GM23338 (cell line): Measurements from ENCODE around the gene FXYD7. TPM values are rescaled to one million over a fixed set of nuclear protein-coding genes. Genes with fewer than 3 reads are reported as not detected.
"Not testable (repeated sequence)": the region's sequence is repeated elsewhere in the genome, so short reads cannot be mapped to it uniquely, and the experiment has no call there.

Experiments
- ATAC-seq: fragments of 200-7000 bp; cut with Tn5 transposase; 3 replicates; pipeline ENCODE4 v1.9.1; 2020
- DNase-seq: peaks from one replicate; pipeline ENCODE4 v3.0.0-alpha.2; 2015; ENCODE audit warnings: low spot score
- H2AFZ ChIP-seq: fragments of 200-600 bp; sonication (generic); 2 replicates; pipeline ENCODE4 v1.8.0; 2016; ENCODE audit warnings: antibody characterized with exemption, mild to moderate bottlenecking, moderate library complexity
- H3F3A ChIP-seq: fragments of 200-600 bp; sonication (generic); replicated peaks from 2 replicates; pipeline ENCODE4 v1.8.0; 2017; ENCODE audit warnings: antibody characterized with exemption, mixed run types, low read depth
- H3K27ac ChIP-seq: fragments of 200-600 bp; sonication (generic); 2 replicates; pipeline ENCODE4 v1.6.1; 2016; ENCODE audit warnings: low read depth
- H3K27me3 ChIP-seq: fragments of 200-600 bp; sonication (generic); 2 replicates; pipeline ENCODE4 v1.8.0; 2016; ENCODE audit warnings: mild to moderate bottlenecking, mixed run types, moderate library complexity; ENCODE audit not compliant: insufficient read depth
- H3K36me3 ChIP-seq: fragments of 200-600 bp; sonication (generic); 2 replicates; pipeline ENCODE4 v1.8.0; 2016; ENCODE audit warnings: mild to moderate bottlenecking; ENCODE audit not compliant: insufficient read depth
- H3K4me1 ChIP-seq: fragments of 200-600 bp; sonication (generic); 2 replicates; pipeline ENCODE4 v1.8.0; 2016; ENCODE audit warnings: mild to moderate bottlenecking, moderate library complexity; ENCODE audit not compliant: insufficient read depth
- H3K4me2 ChIP-seq: fragments of 200-600 bp; sonication (generic); 2 replicates; pipeline ENCODE4 v1.7.1; 2017; ENCODE audit warnings: mixed run types
- H3K4me3 ChIP-seq: fragments of 200-600 bp; sonication (generic); 2 replicates; pipeline ENCODE4 v1.6.1; 2016; ENCODE audit warnings: mixed run types
- H3K79me2 ChIP-seq: fragments of 200-600 bp; sonication (generic); replicated peaks from 2 replicates; pipeline ENCODE4 v1.8.0; 2017; ENCODE audit warnings: mild to moderate bottlenecking; ENCODE audit not compliant: insufficient read depth
- H3K9me2 ChIP-seq: fragments of 200-600 bp; sonication (generic); 2 replicates; pipeline ENCODE4 v1.8.0; 2017; ENCODE audit not compliant: insufficient read depth
- H4K20me1 ChIP-seq: fragments of 200-600 bp; sonication (generic); replicated peaks from 2 replicates; pipeline ENCODE4 v1.8.0; 2017; ENCODE audit warnings: mild to moderate bottlenecking; ENCODE audit not compliant: insufficient read depth
- H3K27ac Mint-ChIP-seq: 2 replicates; pipeline ENCODE4 v1.8.0; 2020; ENCODE audit warnings: inconsistent platforms, mild to moderate bottlenecking, moderate library complexity, mixed read lengths
- H3K27me3 Mint-ChIP-seq: 3 replicates; pipeline ENCODE4 v1.8.0; 2022; ENCODE audit warnings: low read depth, mild to moderate bottlenecking, moderate library complexity, mixed read lengths, inconsistent platforms; ENCODE audit not compliant: insufficient read depth, poor library complexity
- H3K36me3 Mint-ChIP-seq: 3 replicates; pipeline ENCODE4 v1.8.0; 2021; ENCODE audit warnings: low read depth, mild to moderate bottlenecking, inconsistent platforms, moderate library complexity, mixed read lengths
- H3K4me1 Mint-ChIP-seq: 3 replicates; pipeline ENCODE4 v1.8.0; 2020; ENCODE audit warnings: mild to moderate bottlenecking, inconsistent platforms, mixed read lengths
- H3K4me3 Mint-ChIP-seq: 3 replicates; pipeline ENCODE4 v1.8.0; 2021; ENCODE audit warnings: moderate library complexity, mild to moderate bottlenecking, inconsistent platforms, mixed read lengths
- H3K9me3 Mint-ChIP-seq: 3 replicates; pipeline ENCODE4 v1.8.0; 2020; ENCODE audit warnings: moderate library complexity, mild to moderate bottlenecking, inconsistent platforms, mixed read lengths
- CREB1 ChIP-seq: fragments of 250-450 bp; sonication (Bioruptor Pico); IDR thresholded peaks from 2 replicates; pipeline ENCODE4 v1.5.0; 2020; ENCODE audit warnings: low read depth, mild to moderate bottlenecking, moderate library complexity
- CTCF ChIP-seq, 2 experiments: fragments of 200-600 bp in 1 of 2; sonication (generic) in 1 of 2; conservative IDR thresholded peaks; 2 replicates each; pipeline versions ENCODE4 v1.5.1 to v1.6.1; 2016 to 2017; ENCODE audit warnings: antibody characterized with exemption in 2 of 2, low read depth in 2 of 2, mild to moderate bottlenecking in 2 of 2, moderate library complexity in 1 of 2
- ETS1 ChIP-seq: IDR thresholded peaks from 2 replicates; pipeline ENCODE4 v1.6.1; 2016; ENCODE audit warnings: antibody characterized with exemption
- EZH2 ChIP-seq: fragments of 200-600 bp; sonication (generic); IDR thresholded peaks from one replicate; pipeline ENCODE4 v1.8.0; 2017; ENCODE audit warnings: antibody characterized with exemption, mild to moderate bottlenecking, low read depth; ENCODE audit not compliant: unreplicated experiment
- EZH2phosphoT487 ChIP-seq: fragments of 200-600 bp; sonication (generic); IDR thresholded peaks from one replicate; pipeline ENCODE4 v1.8.1; 2018; ENCODE audit warnings: antibody characterized with exemption; ENCODE audit not compliant: unreplicated experiment
- JUNB ChIP-seq: IDR thresholded peaks from one replicate; pipeline ENCODE4 v1.6.1; 2016; ENCODE audit warnings: antibody characterized with exemption; ENCODE audit not compliant: unreplicated experiment
- NANOG ChIP-seq: IDR thresholded peaks from 2 replicates; pipeline ENCODE4 v1.6.1; 2016; ENCODE audit warnings: antibody characterized with exemption, borderline replicate concordance
- POLR2AphosphoS5 ChIP-seq: IDR thresholded peaks from 2 replicates; pipeline ENCODE4 v1.6.1; 2016; ENCODE audit warnings: antibody characterized with exemption, low read depth
- REST ChIP-seq: IDR thresholded peaks from one replicate; pipeline ENCODE4 v1.6.1; 2018; ENCODE audit warnings: antibody characterized with exemption; ENCODE audit not compliant: unreplicated experiment
- STAT1 ChIP-seq: IDR thresholded peaks from one replicate; pipeline ENCODE4 v1.6.1; 2016; ENCODE audit warnings: antibody characterized with exemption; ENCODE audit not compliant: unreplicated experiment
- ZNF114 ChIP-seq: fragments of 250-450 bp; sonication (Bioruptor Pico); IDR thresholded peaks from 2 replicates; pipeline ENCODE4 v1.5.0; 2020; ENCODE audit warnings: mild to moderate bottlenecking, moderate library complexity
- ZNF331 ChIP-seq: fragments of 250-450 bp; sonication (Bioruptor Pico); IDR thresholded peaks from 2 replicates; pipeline ENCODE4 v1.5.0; 2020; ENCODE audit warnings: low read depth, mild to moderate bottlenecking, moderate library complexity
- polyA plus RNA-seq: library from polyadenylated mRNA; unstranded; fragments of >200 nt; fragmentation: Nextera tagmentation; extraction: Ambion mirVana; gene quantifications from 2 replicates; pipeline ENCODE4 v1.2.1, GENCODE V29; 2016
- total RNA-seq: library from RNA; depleted of rRNA; stranded (reverse); fragments of >200 nt; shearing (Covaris generic); gene quantifications from 2 replicates; pipeline ENCODE4 v1.2.3, GENCODE V29; 2014

FXYD7 gene
- total and polyA plus RNA-seq, 2 experiments from 2014 or later: 9.6 to 44.0 TPM

- no peak for TF ChIP-seq CTCF (conservative IDR thresholded peaks at IDR 0.05; ENCODE audit: low read depth in 2 of 2)
- TF ChIP-seq JUNB: no peak
- TF ChIP-seq EZH2phosphoT487: no peak
- TF ChIP-seq STAT1: no peak
- no peak for TF ChIP-seq ETS1
- no peak for TF ChIP-seq CREB1 (CRISPR knock-in tag)
- no peak for TF ChIP-seq ZNF331
- TF ChIP-seq EZH2: no peak
- TF ChIP-seq NANOG: no peak
- TF ChIP-seq REST: no peak
- TF ChIP-seq POLR2AphosphoS5: no peak
- TF ChIP-seq ZNF114: no peak
Observed at GRCh38 chr19:35128398-35129057, 14.5 kb upstream of the FXYD7 start (continued).

- H3K27ac Mint-ChIP-seq, H3K9me3 Mint-ChIP-seq, H3K9me2 ChIP-seq, H3K36me3 Mint-ChIP-seq, H3K4me3 Mint-ChIP-seq, DNase-seq, H2AFZ ChIP-seq, H3K4me2 ChIP-seq, H4K20me1 ChIP-seq, H3K27me3 ChIP-seq, ATAC-seq, H3K79me2 ChIP-seq, H3K36me3 ChIP-seq, H3F3A ChIP-seq, H3K4me1 Mint-ChIP-seq, H3K27me3 Mint-ChIP-seq, H3K27ac ChIP-seq, H3K4me1 ChIP-seq, H3K4me3 ChIP-seq: not testable (repeated sequence)
Observed at GRCh38 chr19:35129724-35130274, 13.3 kb upstream of the FXYD7 start.
